Gastroesophageal sphincter (tissue), 3 donors: Measurements from ENCODE around the gene GAMT.

Source experiments
- CTCF ChIP-seq, 4 experiments: fragments of 200-600 bp in 2 of 4; fragments of 450-650 bp in 2 of 4; sonication (generic) in 1 of 4; IDR thresholded peaks; one replicate each; pipeline ENCODE4 v1.5.1; 2017 to 2019; ENCODE audit warnings: antibody characterized with exemption in 4 of 4, mild to moderate bottlenecking in 2 of 4, moderate library complexity in 2 of 4
- POLR2A ChIP-seq, 2 donors: fragments of 450-650 bp; IDR thresholded peaks; one replicate each; pipeline ENCODE4 v1.6.1; 2017; ENCODE audit warnings: antibody characterized with exemption in 2 of 2, mild to moderate bottlenecking in 2 of 2, moderate library complexity in 1 of 2

GRCh38 chr19:1423436-1424191, 22.3 kb upstream of the GAMT start:
- TF ChIP-seq CTCF (IDR thresholded peaks at IDR 0.05) (no peak), POLR2A (IDR thresholded peaks at IDR 0.05) (no peak)
